ENCODE data around the gene TMEM109.

TMEM109 gene

DNA sequence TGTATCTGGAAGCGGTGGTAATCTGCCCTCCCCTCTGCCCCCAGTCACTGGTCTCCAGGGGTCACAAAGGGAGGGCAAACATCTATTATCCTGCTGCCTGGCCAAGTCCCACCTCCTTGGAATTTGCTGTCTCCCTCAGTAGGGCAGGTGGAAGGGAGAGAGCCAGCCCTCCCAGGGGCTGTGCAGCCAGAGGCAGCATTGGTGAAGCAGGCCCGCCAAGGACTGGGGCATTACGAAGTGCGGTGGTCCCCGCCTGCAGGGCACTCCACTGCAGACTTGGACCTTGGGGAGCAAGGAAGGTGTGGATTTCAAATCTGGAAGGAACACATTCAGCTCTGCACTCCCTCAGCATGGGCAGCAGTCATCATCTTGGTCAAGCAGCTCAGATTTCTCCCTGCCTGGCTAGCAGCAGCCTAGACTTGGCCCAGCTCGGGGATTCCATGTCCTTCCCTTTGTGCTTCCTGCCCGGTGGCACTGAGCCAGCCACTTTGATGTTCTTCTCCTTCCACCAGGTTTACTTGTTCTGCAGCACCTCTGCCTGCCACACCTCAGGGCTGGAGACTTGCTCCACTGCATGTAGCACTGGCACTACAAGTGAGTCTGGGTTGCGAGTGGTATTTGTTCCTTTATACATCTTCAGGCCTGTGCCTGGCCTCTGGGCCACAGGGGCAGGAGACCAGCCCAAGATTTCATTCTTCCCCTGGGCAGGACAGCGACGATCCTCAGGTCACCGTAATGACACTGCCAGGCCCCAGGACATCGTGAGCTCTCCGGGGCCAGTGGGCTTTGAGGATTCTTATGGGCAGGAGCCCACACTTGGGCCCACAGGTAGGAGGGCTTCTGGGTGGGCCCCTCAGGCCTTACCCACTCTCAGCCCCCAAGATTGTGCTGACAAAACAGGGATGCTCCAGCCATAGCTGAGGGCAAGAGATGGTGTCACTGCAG, 39.3 kb upstream of the TMEM109 start:
- H2AFZ ChIP-seq: no peak overlapping the region
- peak overlapping the region; percentile 6 for H3K9ac ChIP-seq
- peak overlapping the region; percentile 99 for H3K27ac ChIP-seq
- H3K4me2 ChIP-seq (ENCODE audit: low read length): no peak overlapping the region
- no peak overlapping the region for H3K4me3 ChIP-seq (ENCODE audit: low read depth, low read length)
- H3K27me3 ChIP-seq (ENCODE audit: control insufficient read depth, insufficient read depth, low read length): no peaks in the 10 kb centered on the region
- no peaks in the 10 kb centered on the region for H3K9me3 ChIP-seq (ENCODE audit: control insufficient read depth, low read length)
- H3K79me2 ChIP-seq: peaks cover 6% of the 10 kb centered on the region
- TF ChIP-seq, protein P1, sequence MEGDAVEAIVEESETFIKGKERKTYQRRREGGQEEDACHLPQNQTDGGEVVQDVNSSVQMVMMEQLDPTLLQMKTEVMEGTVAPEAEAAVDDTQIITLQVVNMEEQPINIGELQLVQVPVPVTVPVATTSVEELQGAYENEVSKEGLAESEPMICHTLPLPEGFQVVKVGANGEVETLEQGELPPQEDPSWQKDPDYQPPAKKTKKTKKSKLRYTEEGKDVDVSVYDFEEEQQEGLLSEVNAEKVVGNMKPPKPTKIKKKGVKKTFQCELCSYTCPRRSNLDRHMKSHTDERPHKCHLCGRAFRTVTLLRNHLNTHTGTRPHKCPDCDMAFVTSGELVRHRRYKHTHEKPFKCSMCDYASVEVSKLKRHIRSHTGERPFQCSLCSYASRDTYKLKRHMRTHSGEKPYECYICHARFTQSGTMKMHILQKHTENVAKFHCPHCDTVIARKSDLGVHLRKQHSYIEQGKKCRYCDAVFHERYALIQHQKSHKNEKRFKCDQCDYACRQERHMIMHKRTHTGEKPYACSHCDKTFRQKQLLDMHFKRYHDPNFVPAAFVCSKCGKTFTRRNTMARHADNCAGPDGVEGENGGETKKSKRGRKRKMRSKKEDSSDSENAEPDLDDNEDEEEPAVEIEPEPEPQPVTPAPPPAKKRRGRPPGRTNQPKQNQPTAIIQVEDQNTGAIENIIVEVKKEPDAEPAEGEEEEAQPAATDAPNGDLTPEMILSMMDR (IDR thresholded peaks at IDR 0.05): no peak
- H3K4me1 ChIP-seq: peaks cover 66% of the 10 kb centered on the region
- no peaks in the 10 kb centered on the region for H3K36me3 ChIP-seq (ENCODE audit: control insufficient read depth, insufficient read depth, low read length)

DNA sequence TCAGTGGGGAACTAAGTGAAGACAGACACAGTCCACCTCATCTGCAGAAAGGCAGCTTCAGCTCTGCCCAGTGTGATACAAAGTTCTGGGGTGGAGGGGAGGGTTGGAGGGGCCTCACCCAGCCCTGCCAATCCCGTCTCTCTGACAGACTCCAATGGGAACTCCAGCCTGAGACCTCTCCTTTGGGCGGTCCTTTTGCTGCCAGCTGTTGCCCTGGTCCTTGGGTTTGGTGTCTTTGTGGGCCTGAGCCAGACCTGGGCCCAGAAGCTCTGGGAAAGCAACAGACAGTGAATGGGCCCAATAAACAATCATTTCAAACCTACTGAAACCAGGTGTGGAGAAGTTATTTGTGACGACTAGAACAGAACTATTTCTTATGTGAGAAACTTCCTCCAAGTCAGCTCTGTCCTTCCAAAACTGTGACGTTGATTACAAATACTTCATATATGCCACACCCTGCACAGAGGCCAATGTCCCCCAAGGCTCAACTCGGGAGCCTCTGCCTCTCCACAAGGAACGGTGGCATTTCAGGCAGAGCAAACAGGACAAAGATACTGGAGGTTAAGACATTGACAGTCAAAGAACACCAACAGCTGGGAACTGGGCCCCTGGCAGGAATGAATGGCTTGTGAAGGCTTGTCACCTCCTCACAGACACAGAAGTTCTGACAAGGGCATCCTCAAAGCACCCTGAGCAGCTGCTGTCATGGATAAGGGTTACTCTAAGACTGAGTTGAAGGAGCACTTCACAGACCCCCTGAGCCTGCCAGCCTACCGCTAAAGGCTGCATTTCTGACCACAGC, 38.4 kb upstream of the TMEM109 start:
- H3K4me1 ChIP-seq: peaks cover 72% of the 10 kb centered on the region
- H3K9ac ChIP-seq: no peak overlapping the region
- TF ChIP-seq, protein P1 (IDR thresholded peaks at IDR 0.05): no peak
- H3K36me3 ChIP-seq (ENCODE audit: control insufficient read depth, insufficient read depth, low read length): no peaks in the 10 kb centered on the region
- H3K9me3 ChIP-seq (ENCODE audit: control insufficient read depth, low read length): no peaks in the 10 kb centered on the region
- peak overlapping the region; percentile 99 for H3K27ac ChIP-seq
- no peak overlapping the region for H3K4me3 ChIP-seq (ENCODE audit: low read depth, low read length)
- no peaks in the 10 kb centered on the region for H3K27me3 ChIP-seq (ENCODE audit: control insufficient read depth, insufficient read depth, low read length)
- H2AFZ ChIP-seq: no peak overlapping the region
- H3K4me2 ChIP-seq (ENCODE audit: low read length): no peak overlapping the region
- H3K79me2 ChIP-seq: peaks cover 6% of the 10 kb centered on the region

GRCh38 chr11:60876168-60876485, 37.8 kb upstream of the TMEM109 start:
- Histone ChIP-seq H3K4me2 (ENCODE audit: low read length) (no peak overlapping the region), H3K27me3 (ENCODE audit: control insufficient read depth, insufficient read depth, low read length) (no peaks in the 10 kb centered on the region), H3K9ac (no peak overlapping the region), H3K9me3 (ENCODE audit: control insufficient read depth, low read length) (no peaks in the 10 kb centered on the region), H3K79me2 (peaks cover 6% of the 10 kb centered on the region), H3K36me3 (ENCODE audit: control insufficient read depth, insufficient read depth, low read length) (no peaks in the 10 kb centered on the region), H2AFZ (no peak overlapping the region), H3K4me1 (peaks cover 72% of the 10 kb centered on the region), H3K27ac (peak overlapping the region; percentile 99), H3K4me3 (ENCODE audit: low read depth, low read length) (no peak overlapping the region)
- TF ChIP-seq, protein P1 (IDR thresholded peaks at IDR 0.05): no peak

GRCh38 chr11:60878245-60879101, 35.5 kb upstream of the TMEM109 start:
- Histone ChIP-seq H3K36me3 (ENCODE audit: control insufficient read depth, insufficient read depth, low read length) (no peaks in the 10 kb centered on the region), H3K79me2 (peaks cover 6% of the 10 kb centered on the region), H3K4me2 (ENCODE audit: low read length) (no peak overlapping the region), H3K9ac (no peak overlapping the region), H2AFZ (no peak overlapping the region), H3K4me1 (peaks cover 53% of the 10 kb centered on the region), H3K9me3 (ENCODE audit: control insufficient read depth, low read length) (no peaks in the 10 kb centered on the region), H3K27me3 (ENCODE audit: control insufficient read depth, insufficient read depth, low read length) (no peaks in the 10 kb centered on the region), H3K27ac (peak overlapping the region; percentile 99), H3K4me3 (ENCODE audit: low read depth, low read length) (no peak overlapping the region)
- TF ChIP-seq, protein P1 (IDR thresholded peaks at IDR 0.05): no peak

Measured in parathyroid adenoma (tissue), 2 donors.